Thyroid gland (tissue), 4 donors: ENCODE measurements around the gene WNT3A.

Experiments
- CTCF ChIP-seq, 6 experiments: fragments of 200-600 bp in 3 of 6; fragments of 450-650 bp in 3 of 6; sonication (generic) in 3 of 6; IDR thresholded peaks; one replicate each; pipeline ENCODE4 v1.5.1; 2016 to 2019; ENCODE audit warnings: antibody characterized with exemption in 6 of 6, mild to moderate bottlenecking in 2 of 6, inconsistent platforms in 1 of 6, moderate library complexity in 1 of 6
- POLR2A ChIP-seq, 2 donors: fragments of 450-650 bp; IDR thresholded peaks; one replicate each; pipeline ENCODE4 v1.6.1; 2017; ENCODE audit warnings: antibody characterized with exemption in 2 of 2, mild to moderate bottlenecking in 2 of 2, moderate library complexity in 1 of 2

GRCh38 chr1:228031276-228031995 lies 24.6 kb downstream of the WNT3A start:
- no peak for TF ChIP-seq CTCF (IDR thresholded peaks at IDR 0.05)
- no peak for TF ChIP-seq POLR2A (IDR thresholded peaks at IDR 0.05)
